ENCODE measurements around the gene TNNI2.

The TNNI2 gene

DNA sequence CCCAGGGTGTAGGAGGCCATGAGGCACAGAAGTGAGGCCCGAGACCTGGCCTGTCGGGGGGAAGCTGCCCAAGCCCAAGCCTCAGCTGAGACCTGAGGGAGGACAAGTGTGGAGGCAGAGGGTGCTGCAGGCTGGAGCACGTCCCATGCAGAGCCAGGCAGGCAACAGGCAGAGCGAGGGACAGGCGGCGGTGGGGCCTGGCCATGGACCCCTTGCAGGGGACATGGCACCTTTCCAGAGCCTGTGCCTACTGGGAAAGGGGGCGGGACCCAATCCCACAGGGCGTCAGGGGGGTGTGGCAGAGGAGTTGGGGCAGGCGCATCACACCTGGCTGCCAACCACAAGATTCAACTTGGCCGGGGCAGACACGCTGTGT lies 4.3 kb downstream of the TNNI2 start:
- H3K27ac ChIP-seq: no peak overlapping the region
- no peaks in the 10 kb centered on the region for H3K36me3 ChIP-seq (ENCODE audit: control insufficient read depth, insufficient read depth, low read length)
- no peak overlapping the region for H3K4me2 ChIP-seq (ENCODE audit: low read length)
- no peak for TF ChIP-seq CTCF (IDR thresholded peaks at IDR 0.05)
- no peak overlapping the region for H2AFZ ChIP-seq
- no peak overlapping the region for H3K4me3 ChIP-seq (ENCODE audit: low read depth, low read length)
- H3K79me2 ChIP-seq: no peaks in the 10 kb centered on the region
- H3K9ac ChIP-seq: no peak overlapping the region
- no peaks in the 10 kb centered on the region for H3K9me3 ChIP-seq (ENCODE audit: control insufficient read depth, low read length)
- no peaks in the 10 kb centered on the region for H3K27me3 ChIP-seq (ENCODE audit: control insufficient read depth, insufficient read depth, low read length)
- H3K4me1 ChIP-seq: no peaks in the 10 kb centered on the region

DNA sequence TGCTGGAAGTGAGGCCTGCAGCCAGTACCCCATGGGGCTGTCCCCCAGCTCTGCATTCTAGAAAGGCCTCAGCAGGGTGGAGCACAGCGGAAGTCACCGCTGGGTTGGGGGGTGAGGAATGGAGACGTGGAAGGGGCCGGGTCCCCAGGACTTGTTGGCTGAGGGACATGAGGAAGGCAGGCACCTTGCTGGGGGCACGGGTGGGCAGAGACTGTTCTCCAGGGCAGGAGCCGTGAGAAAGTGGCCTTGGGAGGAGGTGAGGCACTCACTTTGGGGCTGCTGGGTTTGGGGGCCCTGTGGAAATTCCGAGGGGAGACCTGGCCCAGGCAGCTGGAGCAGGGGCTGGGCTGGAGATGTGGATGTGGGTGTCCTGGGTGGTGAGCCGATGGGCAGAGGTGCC lies 5.0 kb downstream of the TNNI2 start:
- H3K27me3 ChIP-seq (ENCODE audit: control insufficient read depth, insufficient read depth, low read length): no peaks in the 10 kb centered on the region
- H3K27ac ChIP-seq: no peak overlapping the region
- no peak overlapping the region for H2AFZ ChIP-seq
- TF ChIP-seq CTCF (IDR thresholded peaks at IDR 0.05): no peak
- no peaks in the 10 kb centered on the region for H3K4me1 ChIP-seq
- no peaks in the 10 kb centered on the region for H3K36me3 ChIP-seq (ENCODE audit: control insufficient read depth, insufficient read depth, low read length)
- no peak overlapping the region for H3K4me2 ChIP-seq (ENCODE audit: low read length)
- H3K9ac ChIP-seq: no peak overlapping the region
- H3K79me2 ChIP-seq: no peaks in the 10 kb centered on the region
- no peaks in the 10 kb centered on the region for H3K9me3 ChIP-seq (ENCODE audit: control insufficient read depth, low read length)
- no peak overlapping the region for H3K4me3 ChIP-seq (ENCODE audit: low read depth, low read length)

DNA sequence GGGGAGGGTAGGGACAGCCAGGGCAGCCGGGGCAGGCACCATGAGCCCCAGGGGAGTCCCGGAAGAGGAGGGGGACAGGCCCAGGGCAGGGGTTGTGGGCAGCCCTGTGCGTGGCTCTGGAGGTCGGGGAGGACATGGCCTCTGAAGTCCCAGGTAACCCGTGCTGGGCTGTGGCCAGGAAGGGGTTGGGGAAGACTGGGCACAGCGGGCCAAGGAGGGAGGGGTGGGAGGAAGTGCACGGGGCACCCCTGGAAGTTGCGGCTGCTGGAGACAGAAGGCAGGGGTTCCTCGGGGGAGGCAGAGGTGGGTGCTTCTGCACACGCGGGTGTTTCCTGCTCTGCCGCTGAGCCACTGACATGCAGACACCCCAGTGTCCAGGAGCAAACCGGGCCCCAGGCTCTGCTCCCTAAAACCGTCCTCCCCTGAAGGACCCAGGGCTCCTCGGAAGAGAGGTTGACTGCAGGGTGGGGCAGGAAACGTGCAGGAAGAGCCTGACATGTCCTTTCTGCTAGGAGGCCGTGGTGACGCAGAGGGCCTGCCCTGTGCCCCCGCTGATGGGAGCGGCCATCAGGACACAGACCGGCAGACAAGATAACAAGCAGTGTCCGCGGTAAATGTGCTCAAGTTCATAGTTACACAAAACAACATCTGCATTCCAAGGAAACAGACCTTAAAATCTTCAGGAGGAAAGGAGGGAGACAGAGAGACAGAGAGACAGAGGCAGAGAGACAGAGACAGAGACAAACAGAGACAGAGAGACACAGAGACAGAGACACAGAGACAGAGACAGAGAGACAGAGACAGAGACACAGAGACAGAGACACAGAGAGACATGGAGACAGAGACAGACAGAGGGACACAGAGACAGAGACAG lies 5.7 kb downstream of the TNNI2 start:
- no peak overlapping the region for H3K27ac ChIP-seq
- no peaks in the 10 kb centered on the region for H3K36me3 ChIP-seq (ENCODE audit: control insufficient read depth, insufficient read depth, low read length)
- H3K27me3 ChIP-seq (ENCODE audit: control insufficient read depth, insufficient read depth, low read length): no peaks in the 10 kb centered on the region
- no peak overlapping the region for H3K4me3 ChIP-seq (ENCODE audit: low read depth, low read length)
- TF ChIP-seq CTCF (IDR thresholded peaks at IDR 0.05): no peak
- peak overlapping the region; percentile 28 for H2AFZ ChIP-seq
- H3K4me2 ChIP-seq (ENCODE audit: low read length): no peak overlapping the region
- no peaks in the 10 kb centered on the region for H3K9me3 ChIP-seq (ENCODE audit: control insufficient read depth, low read length)
- no peaks in the 10 kb centered on the region for H3K79me2 ChIP-seq
- no peak overlapping the region for H3K9ac ChIP-seq
- H3K4me1 ChIP-seq: no peaks in the 10 kb centered on the region

DNA sequence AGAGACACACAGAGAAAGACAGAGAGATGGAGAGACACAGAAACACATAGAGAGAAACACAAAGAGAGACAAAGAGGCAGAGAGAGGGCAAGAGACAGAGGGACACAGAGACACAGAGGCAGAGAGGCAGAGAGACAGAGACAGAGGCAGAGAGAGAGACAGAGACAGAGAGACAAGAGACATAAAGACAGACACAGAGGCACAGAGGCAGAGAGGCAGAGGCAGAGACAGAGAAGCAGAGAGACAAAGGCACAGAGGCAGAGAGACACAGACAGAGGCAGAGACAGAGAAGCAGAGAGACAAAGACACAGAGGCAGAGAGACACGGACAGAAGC lies 6.3 kb downstream of the TNNI2 start:
- Histone ChIP-seq H3K9ac (no peak overlapping the region), H2AFZ (no peak overlapping the region), H3K4me3 (ENCODE audit: low read depth, low read length) (no peak overlapping the region), H3K9me3 (ENCODE audit: control insufficient read depth, low read length) (no peaks in the 10 kb centered on the region), H3K4me2 (ENCODE audit: low read length) (no peak overlapping the region), H3K36me3 (ENCODE audit: control insufficient read depth, insufficient read depth, low read length) (no peaks in the 10 kb centered on the region), H3K27me3 (ENCODE audit: control insufficient read depth, insufficient read depth, low read length) (no peaks in the 10 kb centered on the region), H3K27ac (no peak overlapping the region), H3K79me2 (no peaks in the 10 kb centered on the region), H3K4me1 (no peaks in the 10 kb centered on the region)
- TF ChIP-seq CTCF (IDR thresholded peaks at IDR 0.05): no peak
